ENCODE measurements around the gene ALG1. TPM values are rescaled to one million over a fixed set of nuclear protein-coding genes. Genes with fewer than 3 reads are reported as not detected.

The ALG1 gene
- total and polyA plus RNA-seq, 10 of the 15 experiments (the other 5 are each of a cell fraction or from before 2014, with no cell fraction given): 1.5 to 43.2 (median 23.8) TPM

GRCh38 chr16:5062051-5062450 is 9.6 kb upstream of the ALG1 start:
- DNase-seq (ENCODE audit: low read depth, low spot score) (no peak), FAIRE-seq (peak; percentile 83), ATAC-seq (peak; percentile 93)
- under 1% methylated on average over 11 of the region's 11 CpGs for WGBS (ENCODE audit: insufficient coverage, insufficient replicate concordance, low lambda C conversion rate, missing lambda C conversion rate)
- ChIA-PET CTCF (interaction anchor here (1.1 kb wide), 1 partner anchor 23 kb away, joined by 3 read pairs; no protein-coding TSS in a partner anchor), POLR2A (no interaction called here), SMC1A (ENCODE audit: uncharacterized antibody, unreplicated experiment) (interaction anchor here (1.2 kb wide), 1 partner anchor 12 kb away, joined by 3 read pairs; no protein-coding TSS in a partner anchor), RAD21 (ENCODE audit: unreplicated experiment) (no interaction called here)
- intact Hi-C loops (cut with micrococcal nuclease; ENCODE audit: unreplicated experiment): loop anchor here (2.0 to 10.0 kb wide), 2 partner anchors 31 to 87 kb away; no protein-coding TSS in a partner anchor
- peaks cover 12% of the 10 kb centered on the region for H3K4me1 ChIP-seq (ENCODE audit: control insufficient read depth, insufficient read depth, low read length)
- H2AFZ ChIP-seq (ENCODE audit: control insufficient read depth, low read depth, low read length): no peak overlapping the region
- BruUV-seq (replicated peaks): no TSS peak
- H4K20me1 ChIP-seq (ENCODE audit: control insufficient read depth, insufficient read depth): no peaks in the 10 kb centered on the region
- H3K27me3 ChIP-seq (replicated peaks in 1 of 2; ENCODE audit: control insufficient read depth in 2 of 2, insufficient read depth in 2 of 2, low read length in 1 of 2): no peaks in the 10 kb centered on the region; a peak in 1 of 4 replicates
- H3K4me3 ChIP-seq: no peak overlapping the region
- in situ Hi-C loops (cut with MboI): no loop called here
- no peaks in the 10 kb centered on the region for H3K79me2 ChIP-seq (ENCODE audit: control insufficient read depth, insufficient read depth, low read length)
- no peaks in the 10 kb centered on the region for H3K9me3 ChIP-seq (replicated peaks; ENCODE audit: control insufficient read depth, insufficient read depth, low read length)
- H3K27ac ChIP-seq (ENCODE audit: control insufficient read depth, insufficient read depth): no peak overlapping the region
- 0 out of 2 replicates have a peak overlapping the region, but pooled peaks have one; percentile 2 for H3K4me2 ChIP-seq (ENCODE audit: control insufficient read depth, insufficient read depth)
- no peaks in the 10 kb centered on the region for H3K36me3 ChIP-seq (ENCODE audit: control insufficient read depth in 2 of 2, insufficient read depth in 2 of 2, low read length in 1 of 2)
- no peak overlapping the region; the same call in 1 of the 2 replicates for H3K9ac ChIP-seq (ENCODE audit: control insufficient read depth, insufficient read depth, low read length)
- no peak for TF ChIP-seq SIX5 (IDR thresholded peaks at IDR 0.05; ENCODE audit: low read depth, low read length, severe bottlenecking)
- TF ChIP-seq KDM1A (IDR thresholded peaks at IDR 0.05; ENCODE audit: borderline replicate concordance): no peak
- no peak for TF ChIP-seq TAF1 (IDR thresholded peaks at IDR 0.05; ENCODE audit: borderline replicate concordance, low read depth, low read length)
- TF ChIP-seq RB1 (IDR thresholded peaks at IDR 0.05; ENCODE audit: borderline replicate concordance): no peak
- peak; percentile 93 for TF ChIP-seq PAX5 (IDR thresholded peaks at IDR 0.05; ENCODE audit: borderline replicate concordance, low read depth, low read length)
- TF ChIP-seq JUND (IDR thresholded peaks at IDR 0.05; ENCODE audit: low read depth, low read length): peak; percentile 38; the same call in 1 of the 2 replicates
- peak; percentile 80 to 88; a peak in 3 of 4 replicates for TF ChIP-seq BHLHE40 (IDR thresholded peaks at IDR 0.05; ENCODE audit: borderline replicate concordance in 1 of 2, low read depth in 2 of 2, low read length in 1 of 2)
- no peak for TF ChIP-seq YY1 (IDR thresholded peaks at IDR 0.05; ENCODE audit: low read depth, low read length)
- 0 out of 2 replicates have a peak, but pooled peaks have one; percentile 18 for TF ChIP-seq NFIC (IDR thresholded peaks at IDR 0.05; ENCODE audit: low read depth, low read length)
- no peak for TF ChIP-seq CHD2 (IDR thresholded peaks at IDR 0.05; ENCODE audit: borderline replicate concordance, low read depth, low read length)
- 0 out of 2 replicates have a peak, but pooled peaks have one; percentile 28 for TF ChIP-seq IRF4 (IDR thresholded peaks at IDR 0.05; ENCODE audit: low read depth, low read length)
- TF ChIP-seq MYC (IDR thresholded peaks at IDR 0.05; ENCODE audit: insufficient read depth, insufficient read length, insufficient replicate concordance, low read length, severe bottlenecking): no peak
- no peak for TF ChIP-seq ASH2L (IDR thresholded peaks at IDR 0.05; ENCODE audit: borderline replicate concordance, low read depth)
- TF ChIP-seq ZSCAN29 (IDR thresholded peaks at IDR 0.05): no peak
- peak; percentile 15; the same call in 1 of the 3 replicates for TF ChIP-seq POU2F2 (IDR thresholded peaks at IDR 0.05; ENCODE audit: borderline replicate concordance, low read depth, low read length)
- 0 out of 2 replicates have a peak, but pooled peaks have one; percentile 27 for TF ChIP-seq NR2F1 (conservative IDR thresholded peaks at IDR 0.05)
- no peak for TF ChIP-seq ETV6 (conservative IDR thresholded peaks at IDR 0.05 in 1 of 2, IDR thresholded peaks at IDR 0.05 in 1 of 2; ENCODE audit: borderline replicate concordance in 1 of 2, low read depth in 1 of 2)
- TF ChIP-seq CBX3 (IDR thresholded peaks at IDR 0.05; ENCODE audit: borderline replicate concordance, low read depth): no peak
- 0 out of 2 replicates have a peak, but pooled peaks have one; percentile 36 for TF ChIP-seq FOXM1 (IDR thresholded peaks at IDR 0.05; ENCODE audit: low read depth, low read length)
- TF ChIP-seq MTA3 (IDR thresholded peaks at IDR 0.05; ENCODE audit: borderline replicate concordance, low read length): no peak
- TF ChIP-seq CREB1 (IDR thresholded peaks at IDR 0.05; ENCODE audit: low read depth): 0 out of 2 replicates have a peak, but pooled peaks have one; percentile 23
- TF ChIP-seq SP1 (IDR thresholded peaks at IDR 0.05; ENCODE audit: low read depth, low read length): peak; percentile 61
- TF ChIP-seq EED (IDR thresholded peaks at IDR 0.05; ENCODE audit: low read depth): 0 out of 2 replicates have a peak, but pooled peaks have one; percentile 18
- no peak for TF ChIP-seq PAX8 (IDR thresholded peaks at IDR 0.05)
- no peak for TF ChIP-seq HDGF (IDR thresholded peaks at IDR 0.05)
- peak; percentile 88 for TF ChIP-seq MEF2B (IDR thresholded peaks at IDR 0.05; ENCODE audit: partially characterized antibody, poor library complexity, severe bottlenecking)
- TF ChIP-seq MEF2A (IDR thresholded peaks at IDR 0.05; ENCODE audit: insufficient read depth, low read depth, low read length): peak; percentile 54; the same call in 1 of the 2 replicates
- no peak for TF ChIP-seq SUZ12 (IDR thresholded peaks at IDR 0.05; ENCODE audit: unreplicated experiment)
- TF ChIP-seq ZBED1 (IDR thresholded peaks at IDR 0.05; ENCODE audit: borderline replicate concordance): no peak

All from GM12878 (cell line).